HG02678 (cell line): Measurements from ENCODE around the gene TSEN54.

Source experiments
- ATAC-seq: cut with Tn5 transposase; IDR thresholded peaks from one replicate; pipeline ENCODE4 v1.9.1; 2021; ENCODE audit warnings: mild to moderate bottlenecking, moderate library complexity; ENCODE audit not compliant: unreplicated experiment

The TSEN54 gene

GRCh38 chr17:75561927-75562603, 45.7 kb downstream of the TSEN54 start:
- no peak for ATAC-seq

GRCh38 chr17:75563063-75563758, 46.9 kb downstream of the TSEN54 start:
- no peak for ATAC-seq

GRCh38 chr17:75564195-75564594, 47.9 kb downstream of the TSEN54 start:
- ATAC-seq: no peak

GRCh38 chr17:75565066-75565465, 48.7 kb downstream of the TSEN54 start:
- no peak for ATAC-seq

- ATAC-seq: no peak
Measured at GRCh38 chr17:75565618-75566017, 49.3 kb downstream of the TSEN54 start.

- ATAC-seq: no peak
Measured at GRCh38 chr17:75566416-75566815, 50.1 kb downstream of the TSEN54 start.

GRCh38 chr17:75566834-75567233, 50.5 kb downstream of the TSEN54 start:
- ATAC-seq: no peak

- ATAC-seq: no peak
Measured at GRCh38 chr17:75568412-75569255, 52.3 kb downstream of the TSEN54 start.

GRCh38 chr17:75570034-75570676, 53.8 kb downstream of the TSEN54 start:
- no peak for ATAC-seq

DNA sequence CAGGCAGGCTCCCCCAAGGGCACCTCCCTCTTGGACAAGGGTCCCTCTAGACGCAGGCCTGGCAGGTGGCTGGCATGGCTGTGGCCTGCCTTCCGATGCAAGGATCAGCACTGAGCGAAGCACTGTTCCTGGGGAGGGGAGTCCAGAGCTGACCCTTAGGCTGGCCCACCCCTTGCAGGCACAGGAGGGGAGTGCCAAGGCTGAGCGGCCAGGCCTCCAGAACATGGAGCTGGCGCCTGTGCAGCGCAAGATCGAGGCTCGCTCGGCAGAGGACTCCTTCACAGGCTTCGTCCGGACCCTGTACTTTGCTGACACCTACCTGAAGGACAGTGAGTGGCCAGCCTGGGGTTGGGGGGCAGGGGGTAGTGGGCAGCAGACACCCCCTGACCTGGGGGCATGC, 54.4 kb downstream of the TSEN54 start:
- ATAC-seq: no peak

DNA sequence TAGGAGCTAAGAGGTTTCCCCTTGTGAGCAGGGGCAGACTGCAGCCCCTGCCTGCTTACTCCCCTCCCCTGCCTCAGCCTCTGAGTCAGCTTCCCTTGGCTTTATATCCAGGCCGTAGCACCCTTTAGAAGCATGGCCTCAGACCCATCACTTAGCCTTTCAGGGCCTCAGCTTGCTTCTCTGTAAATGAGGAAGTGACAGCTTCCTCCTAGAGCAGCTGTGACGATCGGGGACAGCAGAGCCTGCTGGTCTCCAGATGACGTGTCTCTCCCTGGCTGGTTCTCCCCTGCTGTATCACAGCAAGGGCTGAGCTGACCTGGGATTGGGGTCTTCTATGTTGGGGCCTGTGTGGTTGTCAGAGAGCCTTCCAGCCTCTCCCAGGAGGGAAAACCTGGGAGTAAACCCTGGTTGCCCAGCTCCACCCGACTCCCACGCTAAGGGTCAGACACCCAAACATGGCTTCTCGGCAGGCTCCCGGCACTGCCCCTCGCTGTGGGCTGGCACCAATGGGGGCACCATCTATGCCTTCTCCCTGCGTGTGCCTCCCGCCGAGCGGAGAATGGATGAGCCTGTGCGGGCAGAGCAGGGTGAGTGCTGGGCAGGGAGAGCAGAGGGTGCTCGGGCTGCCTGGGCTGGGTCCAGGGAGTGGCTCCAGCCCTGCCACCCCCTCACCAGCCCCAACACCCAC, 55.0 kb downstream of the TSEN54 start:
- ATAC-seq: no peak

- no peak for ATAC-seq
Measured at GRCh38 chr17:75571885-75572215, 55.5 kb downstream of the TSEN54 start.

DNA sequence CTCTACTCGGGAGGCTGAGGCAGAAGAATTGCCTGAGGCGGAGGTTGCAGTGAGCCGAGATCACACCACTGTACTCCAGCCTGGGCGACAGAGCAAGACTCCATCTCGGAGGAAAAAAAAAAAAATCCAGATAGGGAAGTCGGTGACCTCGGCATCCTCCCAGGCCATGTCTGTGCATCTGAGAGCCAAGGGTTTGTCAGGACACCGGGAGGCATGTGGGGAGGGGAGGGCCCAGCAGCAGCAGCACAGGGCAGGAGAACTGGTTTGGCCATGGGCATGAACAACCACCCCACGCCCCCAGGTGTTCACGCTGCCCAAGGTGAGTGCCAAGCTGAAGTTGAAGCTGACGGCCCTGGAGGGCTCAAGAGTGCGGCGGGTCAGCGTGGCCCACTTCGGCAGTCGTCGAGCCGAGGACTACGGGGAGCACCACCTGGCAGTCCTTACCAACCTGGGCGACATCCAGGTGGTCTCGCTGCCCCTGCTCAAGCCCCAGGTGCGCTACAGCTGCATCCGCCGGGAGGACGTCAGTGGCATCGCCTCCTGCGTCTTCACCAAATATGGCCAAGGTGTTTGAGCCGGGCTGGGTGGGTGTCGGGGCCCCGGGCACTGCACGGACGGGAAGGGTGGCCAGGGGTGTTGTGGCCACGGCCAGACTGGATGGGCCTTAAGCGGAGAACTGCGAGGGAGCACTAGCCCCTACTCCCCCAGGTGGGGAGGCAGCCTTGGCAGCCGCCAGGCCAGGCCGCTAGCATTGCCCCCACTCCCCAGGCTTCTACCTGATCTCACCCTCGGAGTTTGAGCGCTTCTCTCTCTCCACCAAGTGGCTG, 56.6 kb downstream of the TSEN54 start:
- no peak for ATAC-seq

- ATAC-seq: no peak
Measured at GRCh38 chr17:75573540-75573957, 57.2 kb downstream of the TSEN54 start.

DNA sequence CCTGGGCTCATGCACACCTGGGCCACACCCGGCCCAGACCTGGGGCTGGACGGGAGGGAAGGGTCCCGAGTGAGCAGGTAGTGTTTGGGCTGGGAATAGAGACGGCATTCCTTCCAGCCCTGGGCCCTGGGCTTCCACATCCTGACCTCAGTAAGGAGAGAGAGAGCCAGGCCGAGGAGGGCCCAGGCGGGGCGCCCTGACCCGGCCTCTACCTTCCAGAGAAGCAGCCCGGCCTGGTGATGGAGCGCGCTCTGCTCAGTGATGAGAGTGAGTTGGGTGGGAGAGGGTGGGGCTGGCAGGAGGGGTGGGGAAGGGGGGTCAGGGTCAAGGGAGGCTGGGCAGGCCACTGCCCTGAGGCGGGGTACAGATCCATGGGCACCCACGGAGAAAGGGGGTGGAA, 57.7 kb downstream of the TSEN54 start:
- ATAC-seq: no peak
